Kidney epithelial cell (primary cell): Measurements from ENCODE around the gene ROR2. TPM values are rescaled to one million over a fixed set of nuclear protein-coding genes. Genes with fewer than 3 reads are reported as not detected.

Source experiments
- DNase-seq: peaks from one replicate; pipeline ENCODE4 v3.0.0-alpha.2; 2010; ENCODE audit warnings: low read depth
- H3K27me3 ChIP-seq: 2 replicates; pipeline ENCODE4 v1.6.0; 2011; ENCODE audit warnings: low read length; ENCODE audit not compliant: control insufficient read depth, insufficient read depth
- H3K36me3 ChIP-seq: 2 replicates; pipeline ENCODE4 v1.5.1; 2011; ENCODE audit warnings: low read length; ENCODE audit not compliant: control insufficient read depth, insufficient read depth
- H3K4me3 ChIP-seq: 2 replicates; pipeline ENCODE4 v1.5.1; 2011; ENCODE audit warnings: low read depth, mild to moderate bottlenecking, control low read depth, low read length
- CTCF ChIP-seq: IDR thresholded peaks from 2 replicates; pipeline ENCODE4 v1.5.1; 2011; ENCODE audit warnings: mild to moderate bottlenecking, moderate library complexity, low read length, control low read depth, inconsistent platforms; ENCODE audit not compliant: insufficient read depth, poor library complexity, severe bottlenecking
- total RNA-seq: library from RNA; depleted of rRNA; stranded (reverse); fragments of >200 nt; gene quantifications from 2 replicates; pipeline ENCODE4 v1.2.3, GENCODE V29; 2015

The ROR2 gene
- total RNA-seq, 1 donor from 2014 or later, result 1.2 TPM

GRCh38 chr9:91724068-91724440, 226.0 kb downstream of the ROR2 start:
- H3K27me3 ChIP-seq, result peaks cover 6% of the 10 kb centered on the region
- TF ChIP-seq CTCF, result no peak
- H3K36me3 ChIP-seq, result no peaks in the 10 kb centered on the region
- no peak overlapping the region for H3K4me3 ChIP-seq
- no peak for DNase-seq

GRCh38 chr9:91723420-91724067, 226.5 kb downstream of the ROR2 start:
- Histone ChIP-seq H3K36me3 (no peaks in the 10 kb centered on the region), H3K27me3 (peaks cover 6% of the 10 kb centered on the region), H3K4me3 (no peak overlapping the region)
- no peak for DNase-seq
- no peak for TF ChIP-seq CTCF

- TF ChIP-seq CTCF, result no peak
- Histone ChIP-seq H3K36me3 (no peaks in the 10 kb centered on the region), H3K4me3 (no peak overlapping the region), H3K27me3 (peaks cover 6% of the 10 kb centered on the region)
- DNase-seq, result no peak
Measured at GRCh38 chr9:91720751-91721705, 229.0 kb downstream of the ROR2 start.

- DNase-seq, result no peak
- no peak for TF ChIP-seq CTCF
Measured at GRCh38 chr9:91720313-91720712, 229.7 kb downstream of the ROR2 start.

GRCh38 chr9:91718071-91718470, 232.0 kb downstream of the ROR2 start:
- DNase-seq, result no peak
- H3K27me3 ChIP-seq, result peaks cover 6% of the 10 kb centered on the region
- H3K4me3 ChIP-seq, result no peak overlapping the region
- TF ChIP-seq CTCF, result no peak
- no peaks in the 10 kb centered on the region for H3K36me3 ChIP-seq

More at GRCh38 chr9:91720313-91720712, 229.7 kb downstream of the ROR2 start:
- Histone ChIP-seq H3K27me3 (peaks cover 6% of the 10 kb centered on the region), H3K36me3 (no peaks in the 10 kb centered on the region), H3K4me3 (no peak overlapping the region)
